Sigmoid colon (tissue), 7 donors: Measurements from ENCODE around the gene ATP1A2. TPM values are rescaled to one million over a fixed set of nuclear protein-coding genes. Genes with fewer than 3 reads are reported as not detected.
A peak's percentile ranks its signal among the peaks of the same experiment; 100 is the strongest.
"Not testable (repeated sequence)": the region's sequence is repeated elsewhere in the genome, so short reads cannot be mapped to it uniquely, and the experiment has no call there.

ENCODE experiments used
- DNase-seq: peaks from one replicate; pipeline ENCODE4 v3.0.0-alpha.2; 2019
- H3K27ac ChIP-seq, 4 donors: fragments of 200-600 bp; sonication (generic); one replicate each; pipeline ENCODE4 v1.5.1; 2016 to 2019; ENCODE audit warnings: mild to moderate bottlenecking in 1 of 4
- H3K27me3 ChIP-seq, 3 donors: fragments of 200-600 bp; sonication (generic); one replicate each; pipeline ENCODE4 v1.5.1; 2019; ENCODE audit warnings: mild to moderate bottlenecking in 1 of 3
- H3K36me3 ChIP-seq, 4 donors: fragments of 200-600 bp; sonication (generic); one replicate each; pipeline ENCODE4 v1.5.1; 2016 to 2019
- H3K4me1 ChIP-seq, 4 donors: fragments of 200-600 bp; sonication (generic); one replicate each; pipeline ENCODE4 v1.5.1; 2017 to 2019
- H3K4me3 ChIP-seq, 4 donors: fragments of 200-600 bp; sonication (generic); one replicate each; pipeline ENCODE4 v1.5.1; 2017 to 2019; ENCODE audit warnings: mild to moderate bottlenecking in 2 of 4, moderate library complexity in 1 of 4
- H3K9me3 ChIP-seq, 4 donors: fragments of 200-600 bp in 3 of 4; sonication (generic) in 3 of 4; one replicate each; pipeline versions ENCODE4 v1.5.1 to v1.6.1; 2013 to 2019
- EP300 ChIP-seq, 4 donors: sonication (generic); formaldehyde crosslinking; IDR thresholded peaks; one replicate each; pipeline ENCODE4 v1.6.1; 2017; ENCODE audit warnings: antibody characterized with exemption in 4 of 4
- POLR2A ChIP-seq, 2 donors: fragments of 450-650 bp; IDR thresholded peaks; one replicate each; pipeline ENCODE4 v1.6.1; 2016; ENCODE audit warnings: antibody characterized with exemption in 2 of 2, mild to moderate bottlenecking in 2 of 2, moderate library complexity in 2 of 2
- POLR2AphosphoS5 ChIP-seq, 4 donors: sonication (generic); formaldehyde crosslinking; IDR thresholded peaks; one replicate each; pipeline ENCODE4 v1.6.1; 2017; ENCODE audit warnings: antibody characterized with exemption in 4 of 4
- WGBS, 2 donors: extraction: QIAGEN DNeasy Blood & Tissue Kit; methylation state at CpG; one replicate each; pipeline ENCODE4 v1.1.7; 2013; 5-methylcytosine and 5-hydroxymethylcytosine counted together
- intact Hi-C: fragments of 100-400 bp; cut with DNase I; formaldehyde crosslinking; loops from one replicate; pipeline ENCODE4 v1.15.1; 2023
- polyA plus RNA-seq, 3 donors: library from polyadenylated mRNA; stranded (reverse); fragments of 200-250 nt; gene quantifications; one replicate each; pipeline ENCODE4 v1.2.3, GENCODE V29; 2013
- total RNA-seq, 4 donors: library from RNA; depleted of rRNA; stranded (reverse); fragments of >200 nt; gene quantifications; one replicate each; pipeline ENCODE4 v1.1.0, GENCODE V29; 2016
- TF ChIP-seq, protein P1 (sequence below), 4 experiments: fragments of 450-650 bp in 3 of 4; fragments of 200-600 bp in 1 of 4; IDR thresholded peaks; one replicate each; pipeline ENCODE4 v1.5.1; 2016 to 2019; ENCODE audit warnings: antibody characterized with exemption in 4 of 4, mild to moderate bottlenecking in 3 of 4, moderate library complexity in 2 of 4
- donor health status: healthy with polysubstance abuse.
- donor health status: Bipolar disorder and iron deficiency.
- donor health status: healthy.

The ATP1A2 gene
- total and polyA plus RNA-seq, 7 donors: 0.92 to 153 (median 60.7) TPM

- Histone ChIP-seq H3K36me3 (no peaks in the 10 kb centered on the region), H3K27me3 (no peaks in the 10 kb centered on the region), H3K27ac (peak overlapping the region in 2 of 4 donors; percentile 91 to 94), H3K4me3 (no peak overlapping the region), H3K9me3 (no peaks in the 10 kb centered on the region), H3K4me1 (peaks cover 0 to 50% (median 39%) of the 10 kb centered on the region in 4 donors)
- intact Hi-C loops: loop anchor here (10.0 kb wide), 1 partner anchor 270 kb away; no protein-coding TSS in a partner anchor
- TF ChIP-seq POLR2A (IDR thresholded peaks at IDR 0.05) (no peak), POLR2AphosphoS5 (IDR thresholded peaks at IDR 0.05) (no peak), EP300 (IDR thresholded peaks at IDR 0.05) (no peak)
- TF ChIP-seq, protein P1, sequence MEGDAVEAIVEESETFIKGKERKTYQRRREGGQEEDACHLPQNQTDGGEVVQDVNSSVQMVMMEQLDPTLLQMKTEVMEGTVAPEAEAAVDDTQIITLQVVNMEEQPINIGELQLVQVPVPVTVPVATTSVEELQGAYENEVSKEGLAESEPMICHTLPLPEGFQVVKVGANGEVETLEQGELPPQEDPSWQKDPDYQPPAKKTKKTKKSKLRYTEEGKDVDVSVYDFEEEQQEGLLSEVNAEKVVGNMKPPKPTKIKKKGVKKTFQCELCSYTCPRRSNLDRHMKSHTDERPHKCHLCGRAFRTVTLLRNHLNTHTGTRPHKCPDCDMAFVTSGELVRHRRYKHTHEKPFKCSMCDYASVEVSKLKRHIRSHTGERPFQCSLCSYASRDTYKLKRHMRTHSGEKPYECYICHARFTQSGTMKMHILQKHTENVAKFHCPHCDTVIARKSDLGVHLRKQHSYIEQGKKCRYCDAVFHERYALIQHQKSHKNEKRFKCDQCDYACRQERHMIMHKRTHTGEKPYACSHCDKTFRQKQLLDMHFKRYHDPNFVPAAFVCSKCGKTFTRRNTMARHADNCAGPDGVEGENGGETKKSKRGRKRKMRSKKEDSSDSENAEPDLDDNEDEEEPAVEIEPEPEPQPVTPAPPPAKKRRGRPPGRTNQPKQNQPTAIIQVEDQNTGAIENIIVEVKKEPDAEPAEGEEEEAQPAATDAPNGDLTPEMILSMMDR (IDR thresholded peaks at IDR 0.05): no peak
- WGBS, 2 donors: 94 to 95% methylated on average over 5 of the region's 5 CpGs
- no peak for DNase-seq
Observed at GRCh38 chr1:160105155-160105554, 10.4 kb upstream of the ATP1A2 start.

DNA sequence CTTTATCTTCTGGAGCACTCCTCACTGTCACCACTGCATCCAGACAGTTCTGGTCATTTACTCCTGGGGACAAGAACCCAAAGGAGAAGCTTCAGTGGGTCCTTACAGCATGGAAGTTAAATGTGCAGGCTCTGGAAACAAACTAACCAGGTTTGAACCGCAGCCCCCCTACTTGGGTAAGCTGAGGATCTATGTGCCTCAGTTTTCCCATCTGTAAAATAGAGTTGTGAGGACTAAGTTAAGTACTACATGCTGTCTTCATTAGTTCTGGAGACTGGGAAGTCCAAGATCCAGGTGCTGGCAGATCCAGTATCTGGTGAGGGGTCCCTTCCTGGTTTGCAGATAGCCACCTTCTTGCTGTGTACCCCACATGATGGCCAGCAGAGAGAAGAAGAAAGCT is 8.0 kb upstream of the ATP1A2 start:
- 91 to 96% methylated on average over 1 of the region's 1 CpG for WGBS, 2 donors
- intact Hi-C loops: loop anchor here (10.0 kb wide), 1 partner anchor 267 kb away; no protein-coding TSS in a partner anchor
- TF ChIP-seq POLR2AphosphoS5 (IDR thresholded peaks at IDR 0.05) (no peak), EP300 (IDR thresholded peaks at IDR 0.05) (no peak)
- TF ChIP-seq, protein P1 (IDR thresholded peaks at IDR 0.05): no peak

DNA sequence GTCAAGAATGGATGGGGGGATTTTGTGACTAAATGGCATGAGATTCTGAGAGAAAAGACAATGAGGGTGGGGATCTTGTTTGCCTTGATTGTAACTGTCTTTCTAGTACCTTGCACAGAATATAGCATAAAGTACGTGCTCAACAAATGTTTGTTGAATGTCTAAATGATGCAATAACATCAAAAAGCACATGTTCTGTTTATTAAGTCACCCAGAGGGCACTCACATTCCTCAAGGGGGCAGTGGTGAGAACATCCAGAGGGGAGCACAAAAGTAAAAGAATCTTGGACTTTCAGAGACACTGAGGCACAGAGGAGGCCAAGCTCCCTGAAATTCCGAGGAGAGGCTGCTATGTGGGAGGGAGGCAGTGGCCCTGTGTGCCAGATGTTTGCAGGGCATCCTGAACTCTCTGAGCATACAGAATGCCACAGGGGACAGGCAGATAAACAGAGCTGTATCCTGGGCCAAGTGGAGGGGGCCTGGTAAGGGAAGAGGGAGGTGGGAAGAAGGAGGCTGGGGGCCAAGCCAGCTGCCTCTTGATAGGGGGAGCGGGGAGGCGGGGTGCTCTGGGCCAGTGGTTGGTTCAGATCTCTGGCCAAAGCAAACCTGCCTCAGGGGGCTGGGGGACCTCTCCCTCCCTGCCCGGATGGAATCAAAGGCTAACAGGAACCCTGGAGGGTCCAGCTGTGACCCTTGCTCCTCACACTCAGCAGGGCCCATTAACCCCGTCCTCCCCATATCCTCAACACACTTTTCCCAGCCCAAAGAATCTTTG is 6.5 kb upstream of the ATP1A2 start:
- 48 to 55% methylated on average over 6 of the region's 6 CpGs for WGBS, 2 donors
- TF ChIP-seq, protein P1 (IDR thresholded peaks at IDR 0.05): peak in 2 of 4 experiments; percentile 15 to 36
- TF ChIP-seq POLR2AphosphoS5 (IDR thresholded peaks at IDR 0.05) (no peak), POLR2A (IDR thresholded peaks at IDR 0.05) (no peak)
- Histone ChIP-seq H3K9me3 (no peaks in the 10 kb centered on the region), H3K27me3 (no peaks in the 10 kb centered on the region), H3K36me3 (no peaks in the 10 kb centered on the region), H3K27ac (no peak overlapping the region), H3K4me3 (no peak overlapping the region), H3K4me1 (peaks cover 0 to 28% (median 11%) of the 10 kb centered on the region in 4 donors)
- intact Hi-C loops: loop anchor here (10.0 kb wide), 1 partner anchor 266 kb away; no protein-coding TSS in a partner anchor
- no peak for DNase-seq

More for the DNA sequence above, 8.0 kb upstream of the ATP1A2 start:
- H3K4me1 ChIP-seq: peaks cover 0 to 34% (median 25%) of the 10 kb centered on the region in 4 donors
- no peak overlapping the region for H3K27ac ChIP-seq
- H3K9me3 ChIP-seq: no peaks in the 10 kb centered on the region
- no peaks in the 10 kb centered on the region for H3K27me3 ChIP-seq
- no peak overlapping the region for H3K4me3 ChIP-seq
- H3K36me3 ChIP-seq: no peaks in the 10 kb centered on the region
- DNase-seq: no peak

- Histone ChIP-seq H3K36me3 (no peaks in the 10 kb centered on the region), H3K27ac (no peak overlapping the region), H3K9me3 (no peaks in the 10 kb centered on the region), H3K27me3 (no peaks in the 10 kb centered on the region), H3K4me3 (no peak overlapping the region), H3K4me1 (peaks cover 0 to 28% (median 10%) of the 10 kb centered on the region in 4 donors)
- intact Hi-C loops: loop anchor here (10.0 kb wide), 1 partner anchor 265 kb away; no protein-coding TSS in a partner anchor
- WGBS, 2 donors: 53 to 74% methylated on average over 4 of the region's 4 CpGs
- TF ChIP-seq, protein P1 (IDR thresholded peaks at IDR 0.05): no peak
- TF ChIP-seq EP300 (IDR thresholded peaks at IDR 0.05): no peak
- TF ChIP-seq POLR2AphosphoS5 (IDR thresholded peaks at IDR 0.05): no peak
- no peak for TF ChIP-seq POLR2A (IDR thresholded peaks at IDR 0.05)
- DNase-seq: no peak
Observed at GRCh38 chr1:160109686-160110085, 5.9 kb upstream of the ATP1A2 start.

GRCh38 chr1:160111462-160111861 is 4.1 kb upstream of the ATP1A2 start:
- H3K9me3 ChIP-seq, H3K36me3 ChIP-seq, DNase-seq, H3K27ac ChIP-seq, H3K4me3 ChIP-seq, intact Hi-C loops, H3K27me3 ChIP-seq: not testable (repeated sequence)
- WGBS, 2 donors: 91 to 92% methylated on average over 10 of the region's 10 CpGs
- H3K4me1 ChIP-seq: peaks cover 0 to 34% (median 19%) of the 10 kb centered on the region in 4 donors
